ENCODE results near the gene CEP85L. TPM values are rescaled to one million over a fixed set of nuclear protein-coding genes. Genes with fewer than 3 reads are reported as not detected.

The CEP85L gene
- total RNA-seq, 1 experiment from 2014 or later = 4.9 TPM

GRCh38 chr6:118660218-118660569 is 8.8 kb upstream of the CEP85L start:
- BruUV-seq (replicated peaks) = no TSS peak
- Histone ChIP-seq H3K36me3 (ENCODE audit: control insufficient read depth in 1 of 2, insufficient read depth in 2 of 2, low read length in 2 of 2) (no peaks in the 10 kb centered on the region), H3K4me1 (ENCODE audit: control insufficient read depth in 1 of 2, insufficient read depth in 2 of 2, low read length in 2 of 2) (no peaks in the 10 kb centered on the region; a peak in 1 of 4 replicates), H3K4me3 (replicated peaks in 1 of 2; ENCODE audit: low read depth in 1 of 2, low read length in 2 of 2) (no peak overlapping the region), H3K9me2 (ENCODE audit: insufficient read depth) (no peaks in the 10 kb centered on the region), H4K20me1 (ENCODE audit: insufficient read depth) (no peaks in the 10 kb centered on the region), H3K9ac (ENCODE audit: low read length) (no peak overlapping the region), H3K9me3 (ENCODE audit: control insufficient read depth in 1 of 2, insufficient read depth in 1 of 2, low read depth in 1 of 2, low read length in 2 of 2) (no peaks in the 10 kb centered on the region), H3K27me3 (ENCODE audit: insufficient read depth, low read length) (no peaks in the 10 kb centered on the region), H2AFZ (ENCODE audit: low read depth, low read length, poor library complexity, severe bottlenecking) (no peak overlapping the region), H3K79me2 (ENCODE audit: insufficient read depth, low read length) (no peaks in the 10 kb centered on the region), H3K4me2 (ENCODE audit: low read length) (no peak overlapping the region), H3K27ac (ENCODE audit: low read depth, low read length) (no peak overlapping the region)
- intact Hi-C loops (cut with micrococcal nuclease) = no loop called here
- ChIA-PET RAD21 (ENCODE audit: low non-redundant PET in 1 of 2, low total read pairs in 2 of 2, uncharacterized antibody in 2 of 2, unreplicated experiment in 2 of 2) (no interaction called here), CTCF (no interaction called here), POLR2A (no interaction called here)
- ATAC-seq (no peak), DNase-seq (ENCODE audit: low read depth, low spot score) (no peak)
- TF ChIP-seq REST (IDR thresholded peaks at IDR 0.05; ENCODE audit: low read depth) = no peak
- no peak for TF ChIP-seq SP1 (IDR thresholded peaks at IDR 0.05; ENCODE audit: low read depth)
- TF ChIP-seq CTCF (IDR thresholded peaks at IDR 0.05 in 2 of 3, conservative IDR thresholded peaks at IDR 0.05 in 1 of 3; ENCODE audit: borderline replicate concordance in 1 of 3, insufficient read depth in 1 of 3, low read depth in 2 of 3, low read length in 2 of 3) = no peak
- no peak for TF ChIP-seq ZNF274 (IDR thresholded peaks at IDR 0.05; ENCODE audit: low read depth, low read length)
- no peak for TF ChIP-seq SIN3A (IDR thresholded peaks at IDR 0.05; ENCODE audit: low read depth)
- TF ChIP-seq SRF (IDR thresholded peaks at IDR 0.05; ENCODE audit: low read depth) = no peak
- TF ChIP-seq ELF1 (IDR thresholded peaks at IDR 0.05; ENCODE audit: borderline replicate concordance, low read depth) = no peak
- no peak for TF ChIP-seq FOSL1 (IDR thresholded peaks at IDR 0.05; ENCODE audit: low read depth)
- TF ChIP-seq YY1 (IDR thresholded peaks at IDR 0.05; ENCODE audit: extremely low read depth, insufficient replicate concordance, low read depth, low read length) = no peak
- TF ChIP-seq ATF3 (IDR thresholded peaks at IDR 0.05) = no peak
- TF ChIP-seq POLR2A (IDR thresholded peaks at IDR 0.05; ENCODE audit: borderline replicate concordance, extremely low read depth, insufficient read depth, insufficient read length) = no peak
- TF ChIP-seq EGR1 (IDR thresholded peaks at IDR 0.05; ENCODE audit: low read depth) = no peak
- TF ChIP-seq JUND (IDR thresholded peaks at IDR 0.05) = no peak
- no peak for TF ChIP-seq CEBPB (IDR thresholded peaks at IDR 0.05; ENCODE audit: low read depth)
- TF ChIP-seq EZH2phosphoT487 (IDR thresholded peaks at IDR 0.05; ENCODE audit: borderline replicate concordance) = no peak
- no peak for TF ChIP-seq MAX (IDR thresholded peaks at IDR 0.05)

All from HCT116 (cell line).